Inferior parietal cortex (tissue), 1 donor: ENCODE measurements around the gene SELENOO.

Experiments
- DNase-seq: peaks from one replicate; pipeline ENCODE4 v3.0.0-alpha.2; 2016; ENCODE audit errors: extremely low spot score

Gene SELENOO

DNA sequence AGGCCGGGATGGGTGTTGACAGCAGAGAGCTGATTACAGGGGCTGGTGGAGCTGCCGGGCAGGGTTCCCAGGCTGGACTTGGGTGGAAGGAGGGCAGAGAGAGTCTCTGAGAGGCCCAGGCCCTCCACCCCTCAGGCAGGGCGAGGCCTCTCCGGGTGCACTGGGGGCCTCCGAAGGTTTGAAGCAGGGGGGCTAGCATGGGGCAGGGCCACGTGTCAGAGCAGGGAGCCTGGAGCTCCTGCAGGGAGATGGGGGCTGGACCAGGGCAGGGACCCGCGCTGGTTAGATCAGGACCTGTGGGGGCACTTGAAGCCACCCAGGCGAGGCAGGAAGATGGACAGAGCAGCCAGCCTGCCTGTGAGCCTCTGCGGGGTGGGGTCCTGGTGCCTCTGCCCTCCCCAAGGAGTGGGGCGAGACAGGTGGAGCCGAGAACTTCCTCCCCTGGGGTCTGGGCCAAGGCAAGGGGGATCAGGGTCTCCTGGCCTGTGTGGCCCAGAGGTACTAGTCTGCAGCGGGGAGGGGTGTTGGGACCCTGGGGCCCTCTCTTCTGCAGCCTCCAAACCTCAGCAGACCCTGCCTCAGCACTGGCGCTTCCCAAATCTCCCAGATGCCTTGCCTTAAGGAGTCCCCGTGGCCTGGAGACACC is 29.4 kb upstream of the SELENOO start:
- no peak for DNase-seq

GRCh38 chr22:50171965-50172421 is 28.8 kb upstream of the SELENOO start:
- DNase-seq = no peak

DNA sequence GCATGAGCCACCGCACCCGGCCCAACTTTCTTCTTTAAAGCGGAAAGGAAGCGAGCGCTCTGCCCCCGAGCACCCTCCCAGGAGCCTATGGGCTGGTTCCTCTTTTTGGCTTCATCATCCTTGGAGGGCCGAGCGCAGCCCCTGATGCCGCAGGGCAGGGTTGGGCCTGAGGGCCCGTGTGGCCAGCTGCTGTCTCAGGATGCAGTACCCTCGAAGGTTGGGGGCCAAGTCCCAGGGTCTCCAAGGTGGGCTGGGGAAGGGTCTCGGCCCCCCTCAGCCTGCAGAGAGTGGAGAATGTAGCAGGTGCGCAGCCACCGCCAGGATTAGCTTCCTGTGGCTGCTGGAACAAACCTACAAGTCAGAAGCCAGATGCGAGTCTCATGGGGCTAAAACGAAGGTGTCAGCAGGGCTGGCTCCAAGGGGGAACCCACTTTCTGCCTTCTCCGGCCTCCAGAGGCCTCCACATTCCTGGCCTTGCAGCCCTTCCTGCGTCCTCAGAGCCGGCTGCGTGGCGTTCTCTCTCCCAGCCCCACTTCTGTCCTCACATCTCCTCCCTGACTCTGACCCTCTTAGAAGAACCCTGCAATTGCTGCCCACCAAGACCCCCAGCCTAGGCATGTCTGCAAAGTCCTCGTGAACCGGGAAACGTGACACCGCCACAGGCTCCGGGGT is 27.4 kb upstream of the SELENOO start:
- DNase-seq = no peak

- DNase-seq = no peak
Measured at GRCh38 chr22:50173983-50174355, 26.8 kb upstream of the SELENOO start.

GRCh38 chr22:50174382-50175190 is 26.2 kb upstream of the SELENOO start:
- DNase-seq = no peak

DNA sequence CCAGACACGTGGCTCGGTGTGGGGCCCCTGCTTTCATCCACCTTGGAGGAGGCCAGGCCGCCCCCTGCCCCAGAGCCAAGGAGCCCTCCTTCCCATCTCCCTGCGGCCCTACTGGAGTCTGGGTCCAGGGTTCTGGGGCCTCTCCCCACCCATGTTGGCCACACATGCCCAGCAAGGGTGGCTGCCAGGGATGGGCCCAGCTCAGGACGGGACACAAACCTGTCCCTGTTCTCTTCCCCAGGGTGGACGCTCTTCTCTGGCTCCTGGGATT is 25.7 kb upstream of the SELENOO start:
- no peak for DNase-seq

DNA sequence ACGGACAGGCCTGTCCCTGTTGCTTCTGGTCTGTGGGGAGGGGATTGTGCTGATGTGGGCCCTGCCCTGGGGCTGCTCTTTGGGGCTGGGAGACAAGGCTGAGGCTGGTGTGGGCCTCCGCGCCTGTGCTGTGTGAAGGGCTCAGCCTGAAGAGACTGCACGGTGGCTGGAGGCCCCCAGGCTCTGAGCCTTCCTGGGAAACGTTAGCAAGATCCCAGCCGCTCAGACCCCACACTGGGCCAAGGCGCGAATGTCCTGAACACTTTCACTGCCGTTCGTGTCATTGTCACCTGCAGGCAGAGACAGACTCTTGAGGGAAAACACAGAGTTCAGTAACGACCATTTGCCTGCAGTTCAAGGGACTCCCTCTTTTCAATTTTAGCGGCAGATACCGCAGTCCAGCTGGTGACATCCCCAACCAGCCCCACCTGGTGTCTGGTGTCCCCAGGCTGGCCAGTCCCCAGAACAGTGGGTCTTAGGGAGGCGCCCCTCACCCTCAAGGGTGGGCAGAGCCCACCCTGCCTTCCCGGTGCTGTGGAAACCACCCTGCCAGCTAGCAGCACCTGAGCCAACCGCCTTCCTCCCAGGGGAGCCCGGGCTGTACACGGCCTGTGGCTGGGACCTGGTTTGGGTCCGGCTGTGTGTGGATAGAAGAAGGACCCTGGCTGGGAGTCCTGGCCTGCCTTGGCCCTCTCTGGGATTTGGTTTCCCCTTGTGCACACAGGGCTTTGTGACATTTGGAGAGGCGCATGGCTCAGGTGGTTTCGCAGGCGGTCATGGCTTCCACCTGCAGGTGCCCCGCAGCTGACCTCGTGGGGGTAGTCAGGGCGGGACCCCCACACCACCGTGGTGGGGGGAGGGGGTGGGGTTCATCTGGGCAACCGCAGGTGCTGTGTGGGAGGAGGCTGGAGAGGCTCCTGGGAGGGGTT is 24.6 kb upstream of the SELENOO start:
- no peak for DNase-seq

DNA sequence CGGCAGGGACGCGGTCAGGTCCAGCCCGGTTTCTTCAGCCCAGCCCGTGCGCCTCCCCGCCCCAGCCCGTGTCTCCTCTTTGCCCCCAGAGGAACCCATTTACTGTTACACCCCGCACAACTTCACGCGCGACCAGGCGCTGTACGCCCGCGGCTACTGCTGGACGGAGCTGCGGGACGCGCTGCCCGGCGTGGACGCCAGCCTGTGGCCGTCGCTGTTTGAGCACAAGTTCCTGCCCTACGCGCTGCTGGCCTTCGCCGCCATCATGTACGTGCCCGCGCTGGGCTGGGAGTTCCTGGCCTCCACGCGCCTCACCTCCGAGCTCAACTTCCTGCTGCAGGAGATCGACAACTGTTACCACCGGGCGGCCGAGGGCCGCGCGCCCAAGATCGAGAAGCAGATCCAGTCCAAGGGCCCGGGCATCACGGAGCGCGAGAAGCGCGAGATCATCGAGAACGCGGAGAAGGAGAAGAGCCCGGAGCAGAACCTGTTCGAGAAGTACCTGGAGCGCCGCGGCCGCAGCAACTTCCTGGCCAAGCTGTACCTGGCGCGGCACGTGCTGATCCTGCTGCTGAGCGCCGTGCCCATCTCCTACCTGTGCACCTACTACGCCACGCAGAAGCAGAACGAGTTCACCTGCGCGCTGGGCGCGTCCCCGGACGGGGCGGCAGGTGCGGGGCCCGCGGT is 23.8 kb upstream of the SELENOO start:
- DNase-seq = no peak

- DNase-seq = no peak
Measured at GRCh38 chr22:50177537-50178470, 23.0 kb upstream of the SELENOO start.

DNA sequence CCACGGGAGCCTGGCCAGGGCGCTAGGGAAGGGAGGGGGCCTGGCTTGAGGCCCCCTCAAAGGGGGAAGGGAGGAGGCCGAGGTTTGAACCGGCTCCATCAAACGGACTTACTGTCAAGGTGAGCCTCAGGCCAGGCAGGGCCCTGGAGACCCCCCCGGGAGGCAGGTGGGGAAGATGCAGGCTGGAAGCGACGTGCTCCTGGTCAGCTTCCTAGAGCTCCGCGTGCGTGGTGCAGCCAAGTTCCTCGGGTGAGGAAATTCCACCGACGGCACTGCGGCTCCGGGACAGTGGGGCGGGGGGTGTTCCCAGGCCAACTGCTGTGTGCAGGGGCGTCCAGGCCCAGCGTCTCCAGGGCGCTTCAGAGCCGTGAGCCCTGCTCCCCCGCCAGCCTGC is 22.3 kb upstream of the SELENOO start:
- no peak for DNase-seq

DNA sequence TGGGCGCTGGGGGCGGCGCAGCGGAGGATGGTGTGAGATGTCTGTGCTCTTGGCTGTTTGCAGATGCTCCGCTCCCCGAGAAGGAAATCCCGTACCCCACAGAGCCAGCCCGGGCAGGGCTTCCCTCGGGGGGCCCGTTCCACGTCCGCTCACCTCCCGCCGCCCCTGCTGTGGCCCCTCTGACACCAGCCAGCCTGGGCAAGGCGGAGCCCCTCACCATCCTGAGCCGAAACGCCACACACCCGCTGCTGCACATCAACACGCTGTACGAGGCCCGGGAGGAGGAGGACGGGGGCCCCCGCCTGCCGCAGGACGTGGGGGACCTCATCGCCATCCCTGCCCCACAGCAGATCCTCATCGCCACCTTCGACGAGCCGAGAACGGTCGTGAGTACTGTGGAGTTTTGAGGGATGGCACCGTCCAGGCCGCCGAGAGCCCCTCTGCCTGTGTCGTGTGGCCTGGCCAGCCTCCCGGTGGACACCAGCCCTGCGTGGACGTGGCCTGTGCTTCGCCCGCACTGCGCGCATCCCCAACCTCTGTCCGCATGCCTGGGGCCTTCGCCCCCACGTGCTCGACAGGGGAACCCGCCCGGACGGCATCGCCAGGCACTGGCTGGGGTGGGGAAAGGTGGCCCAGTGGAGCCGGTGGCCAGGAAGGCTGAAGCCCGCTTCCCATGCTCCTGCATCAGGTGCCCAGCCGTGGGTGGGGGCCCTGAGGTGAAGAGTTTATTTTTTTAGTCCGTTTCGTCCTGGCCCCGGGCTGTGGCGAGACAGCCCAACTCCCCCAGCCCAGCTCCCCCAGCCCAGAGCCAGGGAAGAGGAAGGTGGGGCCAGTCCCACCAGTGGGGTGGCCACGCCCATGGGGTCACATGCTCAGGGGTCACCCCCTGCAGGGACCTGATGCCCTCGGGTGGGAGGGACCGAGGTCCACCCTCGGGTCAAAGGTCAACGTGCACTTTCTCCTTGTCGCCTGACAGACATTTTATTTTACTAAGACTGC is 21.6 kb upstream of the SELENOO start:
- no peak for DNase-seq

- no peak for DNase-seq
Measured at GRCh38 chr22:50179937-50180726, 20.7 kb upstream of the SELENOO start.

DNA sequence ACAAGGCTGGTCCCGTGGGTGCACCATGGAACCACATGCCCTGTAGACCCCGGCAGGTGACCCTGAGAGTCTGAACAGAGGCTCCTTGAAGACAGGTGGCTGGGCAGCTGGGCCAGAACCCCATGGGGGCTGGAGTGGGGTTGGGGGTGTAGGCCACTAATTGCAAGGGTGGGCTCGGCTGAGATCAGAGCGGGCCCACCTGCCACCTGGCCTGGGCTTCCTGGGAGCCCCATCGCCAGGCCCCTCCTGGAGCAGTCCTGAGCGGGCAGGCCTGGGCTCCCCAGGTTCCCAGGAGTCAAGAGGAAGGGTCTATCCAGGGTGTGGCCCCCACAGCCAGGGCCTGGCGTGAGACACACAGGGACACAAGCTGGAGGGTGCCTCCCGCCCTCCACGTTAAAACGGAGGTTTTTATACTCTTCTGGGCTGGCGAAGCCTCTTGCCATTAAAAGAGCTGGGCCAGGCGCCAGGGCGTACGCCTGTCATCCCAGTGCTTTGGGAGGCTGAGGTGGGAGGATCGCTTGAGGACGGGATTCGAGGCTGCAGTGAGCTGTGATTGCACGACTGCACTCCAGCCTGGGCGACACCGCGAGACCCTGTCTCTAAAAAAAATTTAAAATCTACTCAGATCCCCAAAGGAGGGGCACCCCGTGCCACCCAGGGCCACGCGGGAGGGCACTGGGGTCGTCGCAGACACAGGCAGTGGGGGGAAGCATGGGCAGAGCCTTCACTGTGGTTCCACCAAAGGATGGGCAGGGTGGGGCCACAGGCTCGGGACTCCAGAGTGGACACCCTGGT is 19.9 kb upstream of the SELENOO start:
- no peak for DNase-seq

DNA sequence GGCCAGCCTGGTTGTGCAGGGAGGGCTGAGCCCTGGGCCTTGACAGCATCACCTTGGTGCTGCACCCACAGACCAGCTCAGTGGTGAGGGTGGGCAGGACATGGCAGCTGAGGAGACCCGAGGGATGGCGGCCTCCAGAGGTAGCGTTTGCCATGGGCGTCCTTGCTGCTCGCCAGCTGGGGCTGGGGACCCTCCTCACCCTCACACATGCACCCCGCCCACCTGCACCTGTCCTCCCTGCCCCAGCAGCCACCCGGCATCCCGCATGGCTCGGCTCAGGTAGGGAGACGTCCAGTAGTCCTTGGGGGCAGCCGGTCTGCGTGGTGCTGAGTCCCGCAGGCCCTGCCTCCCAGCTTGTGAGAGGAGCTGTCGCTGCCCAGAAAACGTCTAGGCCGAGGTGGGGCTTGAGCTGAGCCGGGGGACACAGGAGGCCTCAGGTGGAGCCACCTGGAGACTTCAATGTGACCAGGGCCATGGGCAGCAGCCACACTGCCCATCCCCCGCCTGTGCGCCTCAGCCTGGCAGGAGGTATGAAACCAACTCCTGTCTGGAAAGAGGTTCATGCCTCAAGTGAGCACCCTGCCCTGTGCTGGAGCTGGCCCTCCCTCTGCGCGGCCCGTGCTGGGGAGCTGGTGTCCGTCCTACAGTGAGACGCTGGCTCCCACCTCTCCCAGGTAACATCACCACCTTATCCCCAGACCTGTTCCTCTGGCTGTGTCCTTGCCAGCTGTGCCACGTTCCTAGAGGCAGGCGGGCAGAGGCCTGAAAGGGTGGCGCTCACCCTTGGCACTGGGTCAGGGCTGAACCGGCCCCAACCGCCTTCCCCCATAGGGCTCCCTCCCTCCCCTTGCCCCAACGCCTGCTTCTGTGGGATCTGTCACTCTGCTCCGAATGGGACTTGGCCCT is 18.4 kb upstream of the SELENOO start:
- no peak for DNase-seq

GRCh38 chr22:50183141-50183971 is 17.5 kb upstream of the SELENOO start:
- DNase-seq = no peak
